NCI-H1417 treated with DMSO at 0.1 percent for 48 hours (cell line): Measurements from ENCODE around the gene PRPH.
"Not testable (repeated sequence)": the region's sequence is repeated elsewhere in the genome, so short reads cannot be mapped to it uniquely, and the experiment has no call there.

Experiments used
- DNase-seq: peaks from one replicate; lab custom pipeline; 2025; lab: John Stamatoyannopoulos, UW

PRPH gene

GRCh38 chr12:49295082-49295936 lies at the start of gene PRPH:
Gene PRPH, plus strand, starts transcription at chr12:49295147. Its CDS starts 54 bp downstream, at chr12:49295201.
- no peak for DNase-seq

- no peak for DNase-seq
Measured at GRCh38 chr12:49251357-49251756, 43.6 kb upstream of the PRPH start.

GRCh38 chr12:49253033-49253623 lies 41.8 kb upstream of the PRPH start:
- DNase-seq: no peak

GRCh38 chr12:49255456-49255855 lies 39.5 kb upstream of the PRPH start:
- DNase-seq: not testable (repeated sequence)

DNA sequence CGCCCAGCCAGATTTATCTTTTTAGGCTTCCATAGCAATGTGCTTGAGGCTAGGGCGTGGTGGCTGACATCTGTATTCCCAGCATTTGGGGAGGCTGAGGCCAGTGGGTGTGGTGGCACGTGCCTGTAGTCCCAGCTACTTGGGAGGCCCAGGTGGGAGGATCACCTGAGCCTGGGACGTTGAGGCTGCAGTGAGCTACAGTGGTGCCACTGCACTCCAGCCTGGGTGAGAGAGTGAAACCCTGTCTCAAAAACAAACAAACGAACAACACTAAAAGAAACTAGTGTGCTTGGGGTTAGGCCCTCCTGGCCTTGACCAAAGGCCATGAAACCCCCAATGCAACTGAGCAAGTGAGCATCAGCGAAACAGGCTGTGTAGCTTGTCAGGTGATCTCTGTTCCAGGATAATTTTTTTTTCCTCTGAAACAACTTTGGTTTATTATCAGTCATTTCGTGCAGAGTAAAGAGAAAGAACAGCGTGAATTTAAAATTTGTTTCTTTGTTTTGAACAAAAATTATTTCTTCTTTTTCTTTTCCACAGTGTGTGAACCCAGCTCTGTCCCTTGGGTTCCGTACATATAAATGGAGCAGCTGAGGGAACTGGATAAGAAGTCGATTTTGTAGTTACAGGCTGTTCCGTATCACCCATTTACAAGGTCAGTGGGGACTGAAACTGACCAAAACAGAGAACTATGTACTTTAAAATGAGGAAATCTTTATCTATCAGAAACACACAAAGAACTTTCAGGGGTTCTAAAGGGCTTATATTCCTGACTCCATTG lies 38.9 kb upstream of the PRPH start:
- DNase-seq: no peak

- not testable (repeated sequence) for DNase-seq
Measured at GRCh38 chr12:49257508-49258184, 37.3 kb upstream of the PRPH start.

- no peak for DNase-seq
Measured at GRCh38 chr12:49259452-49259851, 35.5 kb upstream of the PRPH start.

DNA sequence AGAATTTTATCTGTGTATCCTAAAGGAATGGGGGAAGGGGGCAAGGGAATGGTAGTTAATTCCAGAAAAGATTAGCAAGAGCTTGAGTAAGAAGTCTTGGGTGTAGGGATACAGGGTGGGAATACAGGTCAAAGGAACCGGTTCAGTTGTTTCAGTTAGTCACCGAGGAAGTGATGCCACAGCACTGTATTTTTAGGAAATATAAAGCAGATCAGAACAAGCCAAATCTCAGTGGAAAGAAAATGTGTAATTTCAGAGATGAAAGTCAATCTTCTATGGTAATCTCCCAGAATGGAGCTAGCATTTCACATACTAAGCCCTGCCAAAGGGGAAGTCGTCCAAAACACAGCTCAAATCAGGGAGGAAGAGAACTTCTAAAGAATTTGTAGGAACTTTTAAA lies 34.8 kb upstream of the PRPH start:
- DNase-seq: no peak

DNA sequence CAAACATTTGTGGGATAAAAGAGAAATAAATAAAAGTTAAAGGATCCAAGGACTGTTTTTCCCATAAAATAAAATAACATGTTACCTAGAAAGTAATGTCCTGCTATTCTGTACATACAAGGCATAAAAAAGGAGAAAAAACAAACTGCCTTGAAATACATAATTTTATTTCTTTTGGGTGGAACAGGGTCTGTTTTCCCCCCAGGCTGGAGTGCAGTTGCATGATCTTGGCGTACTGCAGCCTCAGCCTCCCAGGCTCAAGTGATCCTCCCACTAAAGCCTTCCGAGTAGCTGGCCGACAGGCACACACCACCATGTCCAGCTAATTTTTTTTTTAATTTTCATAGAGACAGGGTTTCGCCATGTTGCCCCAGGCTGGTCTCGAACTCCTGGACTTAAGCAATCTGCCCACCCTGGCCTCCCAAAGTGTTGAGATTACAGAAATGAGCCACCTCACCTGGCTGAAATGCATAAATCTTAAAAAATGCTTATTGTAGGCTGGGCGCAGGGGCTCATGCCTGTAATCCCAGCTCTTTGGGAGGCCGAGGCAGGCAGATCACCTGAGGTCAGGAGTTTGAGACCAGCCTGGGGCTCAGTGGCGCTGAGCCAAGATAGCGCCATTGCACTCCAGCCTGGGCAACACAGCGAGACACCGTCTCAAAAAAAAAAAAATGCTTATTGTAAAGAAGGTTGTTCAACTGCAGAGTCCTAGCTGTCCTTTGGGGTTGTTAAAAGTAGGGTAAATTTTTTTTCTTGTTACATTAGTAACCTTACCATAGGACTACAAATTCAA lies 34.2 kb upstream of the PRPH start:
- no peak for DNase-seq

GRCh38 chr12:49261721-49262120 lies 33.2 kb upstream of the PRPH start:
- no peak for DNase-seq

DNA sequence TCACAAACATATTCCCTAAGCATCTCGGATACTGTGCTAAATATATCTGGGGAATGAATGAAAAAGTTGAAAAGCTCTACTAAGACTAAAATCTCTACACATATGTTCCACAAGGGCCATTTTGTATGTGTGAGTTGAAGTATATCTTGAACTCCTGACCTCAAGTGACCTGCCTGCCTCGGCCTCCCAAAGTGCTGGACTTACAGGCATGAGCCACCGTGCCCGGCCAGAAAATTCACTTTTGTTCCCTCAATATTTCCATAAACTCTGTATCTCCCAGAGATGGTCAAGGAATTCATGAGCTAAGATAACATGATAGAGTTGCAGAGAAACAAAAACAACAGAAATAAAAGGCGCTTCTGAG lies 31.6 kb upstream of the PRPH start:
- no peak for DNase-seq

GRCh38 chr12:49264466-49264872 lies 30.5 kb upstream of the PRPH start:
- DNase-seq: no peak

DNA sequence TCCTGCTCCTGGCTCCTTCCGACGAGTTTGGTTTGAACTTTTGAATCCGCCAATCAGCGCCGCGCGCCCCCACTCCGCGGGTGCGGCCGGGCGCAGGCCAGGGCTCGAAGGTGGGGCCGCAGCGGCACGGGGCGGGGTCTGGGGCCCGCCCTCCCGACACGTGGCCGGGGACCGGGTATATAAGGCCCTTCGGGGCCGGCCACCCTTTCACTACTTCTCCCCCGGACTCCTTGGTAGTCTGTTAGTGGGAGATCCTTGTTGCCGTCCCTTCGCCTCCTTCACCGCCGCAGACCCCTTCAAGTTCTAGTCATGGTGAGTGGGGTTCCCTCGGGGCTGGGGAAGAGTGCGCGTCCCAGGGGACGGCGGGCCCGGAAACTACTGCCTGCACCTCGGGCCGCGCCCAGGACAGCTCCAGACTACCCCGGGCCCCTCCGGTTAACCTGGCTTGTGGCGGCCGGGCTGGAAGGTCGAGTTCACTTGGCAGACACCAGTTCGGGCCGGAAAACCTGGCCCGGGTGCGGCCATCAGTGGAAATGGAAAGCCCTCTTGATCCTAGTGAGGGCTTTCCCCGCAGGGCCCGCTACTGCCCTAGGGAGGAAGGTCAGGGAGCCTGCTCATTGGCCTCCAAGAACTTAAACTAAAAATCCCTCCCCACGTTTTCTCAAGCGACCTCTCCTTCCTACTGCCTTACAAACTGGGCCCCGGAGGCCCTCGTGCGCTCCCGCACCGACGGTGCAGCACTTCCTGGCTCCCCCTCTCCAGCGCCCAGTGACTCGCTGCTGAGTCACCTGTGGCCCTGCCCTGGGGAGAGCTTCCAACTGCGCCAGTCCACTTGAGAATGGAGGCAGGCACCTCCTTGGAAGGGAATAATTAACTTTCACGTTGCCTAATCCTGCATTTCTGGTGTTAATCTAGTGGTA lies 29.8 kb upstream of the PRPH start, which contains the start of gene TUBA1C:
Gene TUBA1C (plus strand): TSS at position 210 of the 920 bp plus-strand sequence. CDS start 100 bp downstream, at position 310.
- DNase-seq: peak; percentile 65

DNA sequence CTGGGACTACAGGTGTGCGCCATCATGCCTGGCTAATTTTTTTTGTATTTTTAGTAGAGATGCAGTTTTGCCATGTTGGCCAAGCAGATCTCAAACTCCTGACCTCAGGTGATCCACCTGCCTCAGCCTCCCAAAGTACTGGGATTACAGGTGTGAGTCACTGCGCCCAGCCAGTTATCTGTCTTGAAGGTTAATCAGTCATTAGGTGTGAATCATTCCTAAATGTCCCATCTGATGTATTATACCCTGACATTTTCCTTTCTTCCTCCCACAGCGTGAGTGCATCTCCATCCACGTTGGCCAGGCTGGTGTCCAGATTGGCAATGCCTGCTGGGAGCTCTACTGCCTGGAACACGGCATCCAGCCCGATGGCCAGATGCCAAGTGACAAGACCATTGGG lies 25.8 kb upstream of the PRPH start:
- not testable (repeated sequence) for DNase-seq

- no peak for DNase-seq
Measured at GRCh38 chr12:49272790-49273725, 21.9 kb upstream of the PRPH start.

GRCh38 chr12:49273726-49274395 lies 21.1 kb upstream of the PRPH start:
- DNase-seq: no peak

DNA sequence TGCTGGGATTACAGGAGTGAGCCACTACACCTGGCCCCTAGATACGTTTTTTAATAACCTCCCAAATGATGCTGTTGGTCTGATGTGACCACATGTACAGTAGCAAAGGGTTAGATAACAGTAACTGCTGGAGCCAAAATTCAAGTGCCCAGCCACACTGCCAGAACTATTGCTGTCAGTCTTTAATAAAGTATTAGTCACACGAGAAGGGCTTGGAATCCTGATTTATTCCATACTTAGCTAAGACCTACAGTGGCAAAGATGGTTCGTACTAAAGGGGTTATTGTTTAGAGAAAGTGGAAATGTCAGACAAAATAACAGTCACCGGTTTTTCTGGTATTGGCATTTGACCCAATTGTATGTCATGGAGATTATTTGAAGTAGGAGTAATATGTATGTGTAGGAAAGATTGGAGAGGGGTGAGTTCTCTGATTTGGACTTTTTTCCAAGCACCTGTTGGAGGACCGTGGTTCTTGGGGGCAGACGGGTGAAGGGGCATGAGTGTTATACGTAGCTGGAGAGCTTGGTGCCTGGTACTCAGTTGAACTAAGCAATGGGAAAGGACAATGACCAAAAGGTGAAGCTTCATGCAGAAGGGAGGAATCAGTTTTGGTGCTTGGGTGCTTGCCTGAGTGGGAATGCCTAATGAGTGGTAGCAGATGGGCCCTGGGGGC lies 20.4 kb upstream of the PRPH start:
- no peak for DNase-seq
